K562 (cell line): ENCODE measurements around the gene RELA. TPM values are rescaled to one million over a fixed set of nuclear protein-coding genes. Genes with fewer than 3 reads are reported as not detected.
A peak's percentile ranks its signal among the peaks of the same experiment; 100 is the strongest.

Experiments used
- CREBBP ChIP-seq: IDR thresholded peaks from one replicate; pipeline ENCODE4 v1.6.1; 2012; ENCODE audit warnings: low read depth, mild to moderate bottlenecking, control low read depth, inconsistent platforms, low read length
- EHMT2 ChIP-seq: fragments of 450-650 bp; IDR thresholded peaks from 2 replicates; pipeline ENCODE4 v1.6.1; 2018; ENCODE audit warnings: antibody characterized with exemption
- FOXM1 ChIP-seq, 2 experiments: fragments of 450-650 bp in 1 of 2; sonication (generic) in 1 of 2; formaldehyde crosslinking in 1 of 2; IDR thresholded peaks; 2 replicates each; pipeline versions ENCODE4 v1.6.1 to v1.9.0; 2017 to 2022; ENCODE audit warnings: low read depth in 2 of 2, mild to moderate bottlenecking in 2 of 2, missing genetic modification reagents in 1 of 2, moderate library complexity in 1 of 2
- PCBP1 ChIP-seq: fragments of 200-400 bp; formaldehyde crosslinking; IDR thresholded peaks from 2 replicates; pipeline ENCODE4 v1.6.1; 2018; ENCODE audit warnings: mild to moderate bottlenecking, low read depth, low read length; ENCODE audit not compliant: poor library complexity, severe bottlenecking
- XRCC5 ChIP-seq: fragments of 200-400 bp; formaldehyde crosslinking; IDR thresholded peaks from 2 replicates; pipeline ENCODE4 v1.6.1; 2017; ENCODE audit warnings: low read depth, mild to moderate bottlenecking, low read length
- ZNF184 ChIP-seq: sonication (generic); formaldehyde crosslinking; IDR thresholded peaks from 2 replicates; pipeline ENCODE4 v1.5.0; 2020; ENCODE audit warnings: missing genetic modification reagents
- polyA plus RNA-seq, 8 experiments: library from polyadenylated mRNA; depleted of rRNA in 4 of 8; stranded (reverse) in 5 of 8; unstranded in 3 of 8; fragments of >200 nt; fragmentation: Nextera tagmentation in 2 of 8; fragmentation: Illumina TruSeq in 1 of 8; extraction: Ambion mirVana in 2 of 8; extraction: Trizol in 1 of 8; gene quantifications; 2 replicates each; pipeline versions ENCODE4 v1.2.1 to v1.2.3, GENCODE V29; 2011 to 2014; ENCODE audit warnings: inconsistent platforms in 1 of 8, missing spikeins in 1 of 8
- total RNA-seq, 7 experiments: library from RNA; depleted of rRNA in 6 of 7; stranded (reverse); fragments of >200 nt in 6 of 7; fragmentation: Illumina TruSeq in 2 of 7; extraction: Trizol in 2 of 7; gene quantifications; 2 replicates each; pipeline versions ENCODE4 v1.2.1 to v1.2.3, GENCODE V29; 2011 to 2021; ENCODE audit warnings: low replicate concordance in 1 of 7
- TF ChIP-seq, protein P1 (sequence below): fragments of 250-450 bp; sonication (Bioruptor Pico); IDR thresholded peaks from 2 replicates; pipeline ENCODE4 v1.8.0; 2022; ENCODE audit warnings: inconsistent platforms, mild to moderate bottlenecking, moderate library complexity, borderline replicate concordance
- TF ChIP-seq, protein P2 (sequence below): fragments of 450-650 bp; IDR thresholded peaks from 2 replicates; pipeline ENCODE4 v1.6.1; 2016; ENCODE audit warnings: mild to moderate bottlenecking, moderate library complexity
- TF ChIP-seq, protein P3 (sequence below), 2 experiments: fragments of 150-350 bp in 1 of 2; IDR thresholded peaks; 2 replicates each; pipeline ENCODE4 v1.6.1; 2012 to 2016; ENCODE audit warnings: low read depth in 2 of 2, low read length in 2 of 2, mild to moderate bottlenecking in 1 of 2, moderate library complexity in 1 of 2

The RELA gene
- total and polyA plus RNA-seq, 9 of the 15 experiments (the other 6 are each of a cell fraction or from before 2014, with no cell fraction given), result 6.0 to 67.4 (median 20.6) TPM

DNA sequence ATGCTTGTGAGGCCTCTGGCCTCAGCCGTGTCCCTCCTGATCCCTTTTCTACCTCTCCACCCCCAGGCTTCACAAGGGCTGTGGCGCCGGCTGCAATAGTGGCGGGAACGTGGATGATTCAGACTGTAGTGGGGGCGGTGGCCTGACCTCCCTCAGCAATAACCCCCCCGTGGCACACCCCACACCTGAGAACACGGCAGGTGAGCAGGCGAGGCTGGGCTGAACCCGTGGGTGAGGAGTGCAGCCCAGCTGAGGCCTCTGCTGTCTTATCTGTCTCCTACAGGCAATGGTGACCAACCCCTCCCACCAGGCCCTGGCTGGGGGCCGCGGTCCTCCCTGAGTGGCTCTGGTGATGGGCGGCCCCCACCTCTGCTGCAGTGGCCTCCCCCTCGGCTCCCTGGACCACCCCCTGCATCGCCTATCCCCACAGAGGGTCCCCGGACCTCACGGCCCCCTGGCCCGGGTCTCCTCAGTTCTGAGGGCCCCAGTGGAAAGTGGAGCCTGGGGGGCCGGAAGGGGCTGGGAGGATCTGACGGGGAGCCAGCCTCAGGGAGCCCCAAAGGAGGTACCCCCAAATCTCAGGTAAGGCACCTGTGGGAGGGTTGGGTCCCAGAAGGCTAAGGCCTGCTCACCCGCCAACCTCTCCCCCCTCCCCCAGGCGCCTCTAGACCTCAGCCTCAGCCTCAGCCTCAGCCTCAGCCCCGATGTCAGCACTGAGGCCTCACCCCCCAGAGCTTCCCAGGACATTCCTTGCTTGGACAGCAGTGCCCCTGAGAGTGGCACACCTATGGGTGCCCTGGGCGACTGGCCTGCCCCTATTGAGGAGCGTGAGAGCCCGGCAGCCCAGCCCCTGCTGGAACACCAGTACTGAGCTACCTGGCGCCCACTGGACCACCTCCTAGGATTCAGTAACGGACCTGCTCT lies 26.3 kb downstream of the RELA start (continued):
- TF ChIP-seq, protein P1, sequence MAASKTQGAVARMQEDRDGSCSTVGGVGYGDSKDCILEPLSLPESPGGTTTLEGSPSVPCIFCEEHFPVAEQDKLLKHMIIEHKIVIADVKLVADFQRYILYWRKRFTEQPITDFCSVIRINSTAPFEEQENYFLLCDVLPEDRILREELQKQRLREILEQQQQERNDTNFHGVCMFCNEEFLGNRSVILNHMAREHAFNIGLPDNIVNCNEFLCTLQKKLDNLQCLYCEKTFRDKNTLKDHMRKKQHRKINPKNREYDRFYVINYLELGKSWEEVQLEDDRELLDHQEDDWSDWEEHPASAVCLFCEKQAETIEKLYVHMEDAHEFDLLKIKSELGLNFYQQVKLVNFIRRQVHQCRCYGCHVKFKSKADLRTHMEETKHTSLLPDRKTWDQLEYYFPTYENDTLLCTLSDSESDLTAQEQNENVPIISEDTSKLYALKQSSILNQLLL (CRISPR knock-in tag), result no peak
- TF ChIP-seq CREBBP (no peak), PCBP1 (no peak), ZNF184 (no peak), EHMT2 (no peak), FOXM1 (IDR thresholded peaks at IDR 0.05; ENCODE audit: low read depth) (no peak; the same call in 1 of the 2 replicates), FOXM1 (CRISPR knock-in tag; IDR thresholded peaks at IDR 0.05; ENCODE audit: low read depth) (0 out of 2 replicates have a peak, but pooled peaks have one; percentile 29), XRCC5 (no peak)
- TF ChIP-seq, protein P2, sequence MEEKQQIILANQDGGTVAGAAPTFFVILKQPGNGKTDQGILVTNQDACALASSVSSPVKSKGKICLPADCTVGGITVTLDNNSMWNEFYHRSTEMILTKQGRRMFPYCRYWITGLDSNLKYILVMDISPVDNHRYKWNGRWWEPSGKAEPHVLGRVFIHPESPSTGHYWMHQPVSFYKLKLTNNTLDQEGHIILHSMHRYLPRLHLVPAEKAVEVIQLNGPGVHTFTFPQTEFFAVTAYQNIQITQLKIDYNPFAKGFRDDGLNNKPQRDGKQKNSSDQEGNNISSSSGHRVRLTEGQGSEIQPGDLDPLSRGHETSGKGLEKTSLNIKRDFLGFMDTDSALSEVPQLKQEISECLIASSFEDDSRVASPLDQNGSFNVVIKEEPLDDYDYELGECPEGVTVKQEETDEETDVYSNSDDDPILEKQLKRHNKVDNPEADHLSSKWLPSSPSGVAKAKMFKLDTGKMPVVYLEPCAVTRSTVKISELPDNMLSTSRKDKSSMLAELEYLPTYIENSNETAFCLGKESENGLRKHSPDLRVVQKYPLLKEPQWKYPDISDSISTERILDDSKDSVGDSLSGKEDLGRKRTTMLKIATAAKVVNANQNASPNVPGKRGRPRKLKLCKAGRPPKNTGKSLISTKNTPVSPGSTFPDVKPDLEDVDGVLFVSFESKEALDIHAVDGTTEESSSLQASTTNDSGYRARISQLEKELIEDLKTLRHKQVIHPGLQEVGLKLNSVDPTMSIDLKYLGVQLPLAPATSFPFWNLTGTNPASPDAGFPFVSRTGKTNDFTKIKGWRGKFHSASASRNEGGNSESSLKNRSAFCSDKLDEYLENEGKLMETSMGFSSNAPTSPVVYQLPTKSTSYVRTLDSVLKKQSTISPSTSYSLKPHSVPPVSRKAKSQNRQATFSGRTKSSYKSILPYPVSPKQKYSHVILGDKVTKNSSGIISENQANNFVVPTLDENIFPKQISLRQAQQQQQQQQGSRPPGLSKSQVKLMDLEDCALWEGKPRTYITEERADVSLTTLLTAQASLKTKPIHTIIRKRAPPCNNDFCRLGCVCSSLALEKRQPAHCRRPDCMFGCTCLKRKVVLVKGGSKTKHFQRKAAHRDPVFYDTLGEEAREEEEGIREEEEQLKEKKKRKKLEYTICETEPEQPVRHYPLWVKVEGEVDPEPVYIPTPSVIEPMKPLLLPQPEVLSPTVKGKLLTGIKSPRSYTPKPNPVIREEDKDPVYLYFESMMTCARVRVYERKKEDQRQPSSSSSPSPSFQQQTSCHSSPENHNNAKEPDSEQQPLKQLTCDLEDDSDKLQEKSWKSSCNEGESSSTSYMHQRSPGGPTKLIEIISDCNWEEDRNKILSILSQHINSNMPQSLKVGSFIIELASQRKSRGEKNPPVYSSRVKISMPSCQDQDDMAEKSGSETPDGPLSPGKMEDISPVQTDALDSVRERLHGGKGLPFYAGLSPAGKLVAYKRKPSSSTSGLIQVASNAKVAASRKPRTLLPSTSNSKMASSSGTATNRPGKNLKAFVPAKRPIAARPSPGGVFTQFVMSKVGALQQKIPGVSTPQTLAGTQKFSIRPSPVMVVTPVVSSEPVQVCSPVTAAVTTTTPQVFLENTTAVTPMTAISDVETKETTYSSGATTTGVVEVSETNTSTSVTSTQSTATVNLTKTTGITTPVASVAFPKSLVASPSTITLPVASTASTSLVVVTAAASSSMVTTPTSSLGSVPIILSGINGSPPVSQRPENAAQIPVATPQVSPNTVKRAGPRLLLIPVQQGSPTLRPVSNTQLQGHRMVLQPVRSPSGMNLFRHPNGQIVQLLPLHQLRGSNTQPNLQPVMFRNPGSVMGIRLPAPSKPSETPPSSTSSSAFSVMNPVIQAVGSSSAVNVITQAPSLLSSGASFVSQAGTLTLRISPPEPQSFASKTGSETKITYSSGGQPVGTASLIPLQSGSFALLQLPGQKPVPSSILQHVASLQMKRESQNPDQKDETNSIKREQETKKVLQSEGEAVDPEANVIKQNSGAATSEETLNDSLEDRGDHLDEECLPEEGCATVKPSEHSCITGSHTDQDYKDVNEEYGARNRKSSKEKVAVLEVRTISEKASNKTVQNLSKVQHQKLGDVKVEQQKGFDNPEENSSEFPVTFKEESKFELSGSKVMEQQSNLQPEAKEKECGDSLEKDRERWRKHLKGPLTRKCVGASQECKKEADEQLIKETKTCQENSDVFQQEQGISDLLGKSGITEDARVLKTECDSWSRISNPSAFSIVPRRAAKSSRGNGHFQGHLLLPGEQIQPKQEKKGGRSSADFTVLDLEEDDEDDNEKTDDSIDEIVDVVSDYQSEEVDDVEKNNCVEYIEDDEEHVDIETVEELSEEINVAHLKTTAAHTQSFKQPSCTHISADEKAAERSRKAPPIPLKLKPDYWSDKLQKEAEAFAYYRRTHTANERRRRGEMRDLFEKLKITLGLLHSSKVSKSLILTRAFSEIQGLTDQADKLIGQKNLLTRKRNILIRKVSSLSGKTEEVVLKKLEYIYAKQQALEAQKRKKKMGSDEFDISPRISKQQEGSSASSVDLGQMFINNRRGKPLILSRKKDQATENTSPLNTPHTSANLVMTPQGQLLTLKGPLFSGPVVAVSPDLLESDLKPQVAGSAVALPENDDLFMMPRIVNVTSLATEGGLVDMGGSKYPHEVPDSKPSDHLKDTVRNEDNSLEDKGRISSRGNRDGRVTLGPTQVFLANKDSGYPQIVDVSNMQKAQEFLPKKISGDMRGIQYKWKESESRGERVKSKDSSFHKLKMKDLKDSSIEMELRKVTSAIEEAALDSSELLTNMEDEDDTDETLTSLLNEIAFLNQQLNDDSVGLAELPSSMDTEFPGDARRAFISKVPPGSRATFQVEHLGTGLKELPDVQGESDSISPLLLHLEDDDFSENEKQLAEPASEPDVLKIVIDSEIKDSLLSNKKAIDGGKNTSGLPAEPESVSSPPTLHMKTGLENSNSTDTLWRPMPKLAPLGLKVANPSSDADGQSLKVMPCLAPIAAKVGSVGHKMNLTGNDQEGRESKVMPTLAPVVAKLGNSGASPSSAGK, result no peak
- TF ChIP-seq, protein P3, sequence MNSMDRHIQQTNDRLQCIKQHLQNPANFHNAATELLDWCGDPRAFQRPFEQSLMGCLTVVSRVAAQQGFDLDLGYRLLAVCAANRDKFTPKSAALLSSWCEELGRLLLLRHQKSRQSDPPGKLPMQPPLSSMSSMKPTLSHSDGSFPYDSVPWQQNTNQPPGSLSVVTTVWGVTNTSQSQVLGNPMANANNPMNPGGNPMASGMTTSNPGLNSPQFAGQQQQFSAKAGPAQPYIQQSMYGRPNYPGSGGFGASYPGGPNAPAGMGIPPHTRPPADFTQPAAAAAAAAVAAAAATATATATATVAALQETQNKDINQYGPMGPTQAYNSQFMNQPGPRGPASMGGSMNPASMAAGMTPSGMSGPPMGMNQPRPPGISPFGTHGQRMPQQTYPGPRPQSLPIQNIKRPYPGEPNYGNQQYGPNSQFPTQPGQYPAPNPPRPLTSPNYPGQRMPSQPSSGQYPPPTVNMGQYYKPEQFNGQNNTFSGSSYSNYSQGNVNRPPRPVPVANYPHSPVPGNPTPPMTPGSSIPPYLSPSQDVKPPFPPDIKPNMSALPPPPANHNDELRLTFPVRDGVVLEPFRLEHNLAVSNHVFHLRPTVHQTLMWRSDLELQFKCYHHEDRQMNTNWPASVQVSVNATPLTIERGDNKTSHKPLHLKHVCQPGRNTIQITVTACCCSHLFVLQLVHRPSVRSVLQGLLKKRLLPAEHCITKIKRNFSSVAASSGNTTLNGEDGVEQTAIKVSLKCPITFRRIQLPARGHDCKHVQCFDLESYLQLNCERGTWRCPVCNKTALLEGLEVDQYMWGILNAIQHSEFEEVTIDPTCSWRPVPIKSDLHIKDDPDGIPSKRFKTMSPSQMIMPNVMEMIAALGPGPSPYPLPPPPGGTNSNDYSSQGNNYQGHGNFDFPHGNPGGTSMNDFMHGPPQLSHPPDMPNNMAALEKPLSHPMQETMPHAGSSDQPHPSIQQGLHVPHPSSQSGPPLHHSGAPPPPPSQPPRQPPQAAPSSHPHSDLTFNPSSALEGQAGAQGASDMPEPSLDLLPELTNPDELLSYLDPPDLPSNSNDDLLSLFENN (IDR thresholded peaks at IDR 0.05; ENCODE audit: low read depth in 2 of 2, low read length in 2 of 2), result peak in 1 of 2 experiments; percentile 60; a peak in 1 of 4 replicates
